K562 (cell line): ENCODE results near the gene SERTAD3. TPM values are rescaled to one million over a fixed set of nuclear protein-coding genes. Genes with fewer than 3 reads are reported as not detected.

Experiments used
- ATAC-seq: fragments of 200-7000 bp; cut with Tn5 transposase; 3 replicates; pipeline ENCODE4 v1.9.1; 2020; ENCODE audit warnings: moderate library complexity
- BruUV-seq: library from RNA; stranded (reverse); fragments of 400-500 nt; replicated peaks from 2 replicates; lab custom pipeline; 2021; lab: Mats Ljungman, UMichigan
- CTCF ChIA-PET: fragments of 300-600 bp; formaldehyde crosslinking; extraction: SDS; loops from one replicate; lab custom pipeline; 2021; ENCODE audit warnings: low intra/inter-chr PET ratio; lab: Yijun Ruan, JAX
- POLR2A ChIA-PET: fragments of 300-600, 350-650 bp; sonication (Branson Sonifier 250); formaldehyde crosslinking; extraction: SDS; loops from one replicate; lab custom pipeline; 2021; ENCODE audit warnings: antibody characterized with exemption, inconsistent platforms; lab: Yijun Ruan, JAX
- DNase-seq, 4 experiments: peaks; one replicate each; pipeline versions ENCODE4 v3.0.0 to v3.0.0-alpha.2; 2011 to 2018; ENCODE audit warnings: low spot score in 3 of 4, mixed read lengths in 3 of 4; ENCODE audit errors: extremely low read depth in 1 of 4
- FAIRE-seq: peaks from 2 replicates; lab custom pipeline; 2011; peaks lifted over from hg19 to GRCh38; lab: Jason Lieb, UNC
- H2AFZ ChIP-seq: 2 replicates; pipeline ENCODE4 v1.6.0; 2011; ENCODE audit warnings: low read depth, low read length, control low read depth, inconsistent platforms
- H3K27ac ChIP-seq: fragments of 200-600 bp; 3 replicates; pipeline ENCODE4 v1.8.0; 2011; ENCODE audit warnings: low read depth, mild to moderate bottlenecking, control low read depth, inconsistent platforms, low read length, moderate library complexity, mixed read lengths; ENCODE audit errors: extremely low read depth
- H3K27me3 ChIP-seq, 2 experiments: fragments of 300-600 bp in 1 of 2; 2 replicates in 1 of 2; 3 replicates in 1 of 2; pipeline versions ENCODE4 v1.6.0 to v1.8.0; 2011; ENCODE audit warnings: inconsistent platforms in 2 of 2, low read length in 2 of 2, mild to moderate bottlenecking in 1 of 2, mixed read lengths in 1 of 2, moderate library complexity in 1 of 2; ENCODE audit not compliant: control insufficient read depth in 2 of 2, insufficient read depth in 2 of 2
- H3K36me3 ChIP-seq: fragments of 300-600 bp; 3 replicates; pipeline ENCODE4 v1.8.0; 2011; ENCODE audit warnings: mild to moderate bottlenecking, low read length, inconsistent platforms; ENCODE audit not compliant: control insufficient read depth, insufficient read depth
- H3K4me1 ChIP-seq, 2 experiments: fragments of 200-600 bp in 1 of 2; replicated peaks in 1 of 2; 2 replicates in 1 of 2; 3 replicates in 1 of 2; pipeline versions ENCODE4 v1.5.1 to v1.8.0; 2011; ENCODE audit warnings: inconsistent platforms in 2 of 2, low read length in 2 of 2, mild to moderate bottlenecking in 1 of 2, mixed read lengths in 1 of 2, moderate library complexity in 1 of 2; ENCODE audit not compliant: control insufficient read depth in 2 of 2, insufficient read depth in 2 of 2
- H3K4me2 ChIP-seq: 2 replicates; pipeline ENCODE4 v1.6.1; 2011; ENCODE audit warnings: low read length, control low read depth, inconsistent platforms, mixed read lengths; ENCODE audit not compliant: insufficient read depth
- H3K4me3 ChIP-seq: fragments of 200-600 bp; sonication (generic), shearing (Covaris generic); 2 replicates; pipeline ENCODE4 v1.5.1; 2016; ENCODE audit warnings: control low read depth, inconsistent platforms
- H3K79me2 ChIP-seq: fragments of 200-600 bp; 3 replicates; pipeline ENCODE4 v1.8.0; 2011; ENCODE audit warnings: low read length, inconsistent platforms; ENCODE audit not compliant: control insufficient read depth, insufficient read depth
- H3K9ac ChIP-seq, 2 experiments: 2 replicates each; pipeline versions ENCODE4 v1.6.0 to v1.6.1; 2011; ENCODE audit warnings: low read depth in 2 of 2, low read length in 2 of 2, control low read depth in 1 of 2, inconsistent platforms in 1 of 2, mild to moderate bottlenecking in 1 of 2, mixed read lengths in 1 of 2; ENCODE audit not compliant: insufficient read depth in 1 of 2
- H3K9me1 ChIP-seq: one replicate; pipeline ENCODE4 v1.6.0; 2011; ENCODE audit warnings: inconsistent platforms, mild to moderate bottlenecking, low read length, moderate library complexity; ENCODE audit not compliant: control insufficient read depth, insufficient read depth
- H3K9me3 ChIP-seq: replicated peaks from 2 replicates; pipeline ENCODE4 v1.5.1; 2011; ENCODE audit warnings: low read depth, low read length, inconsistent platforms; ENCODE audit not compliant: control insufficient read depth, insufficient read depth
- H4K20me1 ChIP-seq: replicated peaks from 2 replicates; pipeline ENCODE4 v1.6.1; 2011; ENCODE audit warnings: low read length, inconsistent platforms, mixed read lengths; ENCODE audit not compliant: control insufficient read depth, insufficient read depth
- BHLHE40 ChIP-seq: IDR thresholded peaks from 2 replicates; pipeline ENCODE4 v1.6.1; 2011; ENCODE audit warnings: low read length, improper control_type of control experiment
- BRD4 ChIP-seq: fragments of 200-600 bp; sonication (generic); IDR thresholded peaks from 2 replicates; pipeline ENCODE4 v1.6.1; 2017; ENCODE audit warnings: inconsistent platforms
- CXXC5 ChIP-seq: fragments of 250-450 bp; sonication (Bioruptor Pico); IDR thresholded peaks from 2 replicates; pipeline ENCODE4 v1.8.0; 2022; ENCODE audit warnings: inconsistent platforms, mild to moderate bottlenecking, moderate library complexity
- HOXB6 ChIP-seq: fragments of 250-450 bp; sonication (Bioruptor Pico); IDR thresholded peaks from 2 replicates; pipeline ENCODE4 v1.5.1; 2022; ENCODE audit warnings: mild to moderate bottlenecking, borderline replicate concordance
- KLF13 ChIP-seq: fragments of 450-650 bp; IDR thresholded peaks from 2 replicates; pipeline ENCODE4 v1.6.1; 2016; ENCODE audit warnings: missing genetic modification characterization, low read depth, mild to moderate bottlenecking, missing compliant biosample characterization, moderate library complexity, borderline replicate concordance
- LCOR ChIP-seq: sonication (generic); formaldehyde crosslinking; IDR thresholded peaks from 2 replicates; pipeline ENCODE4 v1.8.0; 2022; ENCODE audit warnings: mild to moderate bottlenecking, missing genetic modification reagents
- MAX ChIP-seq: sonication (generic); formaldehyde crosslinking; IDR thresholded peaks from 2 replicates; pipeline ENCODE4 v1.9.0; 2022; ENCODE audit warnings: mild to moderate bottlenecking, missing genetic modification reagents
- NEUROD1 ChIP-seq: fragments of 150-350 bp; IDR thresholded peaks from 2 replicates; pipeline ENCODE4 v1.6.1; 2014; ENCODE audit warnings: borderline replicate concordance, low read length, low read depth; ENCODE audit not compliant: partially characterized antibody
- RBFOX2 ChIP-seq: fragments of 200-400 bp; formaldehyde crosslinking; IDR thresholded peaks from 2 replicates; pipeline ENCODE4 v1.6.1; 2017; ENCODE audit warnings: low read depth, mild to moderate bottlenecking, low read length, moderate library complexity
- RBM39 ChIP-seq: fragments of 200-400 bp; formaldehyde crosslinking; optimal IDR thresholded peaks from 2 replicates; pipeline ENCODE3; 2018; ENCODE audit warnings: low read depth, low read length
- SP1 ChIP-seq: sonication (generic); formaldehyde crosslinking; IDR thresholded peaks from 2 replicates; pipeline ENCODE4 v1.8.1; 2022; ENCODE audit warnings: mild to moderate bottlenecking, missing genetic modification reagents
- ZFX ChIP-seq: sonication (generic); formaldehyde crosslinking; IDR thresholded peaks from 2 replicates; pipeline ENCODE4 v1.8.0; 2022; ENCODE audit warnings: mild to moderate bottlenecking, missing genetic modification reagents, moderate library complexity
- WGBS: fragments of 100-300 bp; shearing (Covaris generic); methylation state at CpG from one replicate; pipeline ENCODE4 v1.1.6; 2016; ENCODE audit warnings: low coverage, mixed read lengths; ENCODE audit not compliant: insufficient coverage; ENCODE audit errors: missing lambda C conversion rate; 5-methylcytosine and 5-hydroxymethylcytosine counted together
- in situ Hi-C: fragments of 300-500 bp; cut with MboI; formaldehyde crosslinking; loops from 4 replicates; pipeline ENCODE4 v1.15.0; 2018; ENCODE audit warnings: inconsistent platforms, mixed read lengths
- intact Hi-C: fragments of 100-400 bp; cut with micrococcal nuclease; formaldehyde crosslinking; loops from 2 replicates; pipeline ENCODE4 v1.14.2; 2022
- polyA plus RNA-seq, 8 experiments: library from polyadenylated mRNA; depleted of rRNA in 4 of 8; stranded (reverse) in 5 of 8; unstranded in 3 of 8; fragments of >200 nt; fragmentation: Nextera tagmentation in 2 of 8; fragmentation: Illumina TruSeq in 1 of 8; extraction: Ambion mirVana in 2 of 8; extraction: Trizol in 1 of 8; gene quantifications; 2 replicates each; pipeline versions ENCODE4 v1.2.1 to v1.2.3, GENCODE V29; 2011 to 2014; ENCODE audit warnings: inconsistent platforms in 1 of 8, missing spikeins in 1 of 8
- total RNA-seq, 7 experiments: library from RNA; depleted of rRNA in 6 of 7; stranded (reverse); fragments of >200 nt in 6 of 7; fragmentation: Illumina TruSeq in 2 of 7; extraction: Trizol in 2 of 7; gene quantifications; 2 replicates each; pipeline versions ENCODE4 v1.2.1 to v1.2.3, GENCODE V29; 2011 to 2021; ENCODE audit warnings: low replicate concordance in 1 of 7
- TF ChIP-seq, protein P1 (sequence below): sonication (generic); formaldehyde crosslinking; IDR thresholded peaks from 2 replicates; pipeline ENCODE4 v1.8.1; 2022; ENCODE audit warnings: missing genetic modification reagents
- TF ChIP-seq, protein P2 (sequence below): sonication (generic); formaldehyde crosslinking; IDR thresholded peaks from 2 replicates; pipeline ENCODE4 v1.8.1; 2022; ENCODE audit warnings: missing genetic modification reagents
- TF ChIP-seq, protein P3 (sequence below): IDR thresholded peaks from 3 replicates; pipeline ENCODE4 v1.6.1; 2011; ENCODE audit warnings: borderline replicate concordance, mild to moderate bottlenecking, moderate library complexity; ENCODE audit not compliant: insufficient read length; ENCODE audit errors: extremely low read depth

Gene SERTAD3
- total and polyA plus RNA-seq, 9 of the 15 experiments (the other 6 are each of a cell fraction or from before 2014, with no cell fraction given), result 5.4 to 28.9 (median 17.5) TPM

- no TSS peak for BruUV-seq
- DNase-seq (peak; percentile 90 to 94 (median 92)), ATAC-seq (peak; percentile 93), FAIRE-seq (peak; percentile 94)
- POLR2A ChIA-PET, result no interaction called here
- CTCF ChIA-PET, result no interaction called here
- Histone ChIP-seq H3K4me1 (peaks cover 14 to 57% of the 10 kb centered on the region in 2 experiments), H3K9me3 (no peaks in the 10 kb centered on the region), H3K4me2 (peak overlapping the region; percentile 86), H3K9me1 (no peaks in the 10 kb centered on the region), H2AFZ (peak overlapping the region; percentile 96), H3K9ac (peak overlapping the region in 1 of 2 experiments; percentile 80; a peak in 2 of 4 replicates), H3K36me3 (no peaks in the 10 kb centered on the region), H4K20me1 (0 out of 2 replicates have a peak, but pooled peaks cover 5% of the 10 kb centered on the region), H3K4me3 (peak overlapping the region; percentile 19; the same call in 1 of the 2 replicates), H3K79me2 (no peaks in the 10 kb centered on the region), H3K27me3 (peaks cover 18 to 34% of the 10 kb centered on the region in 2 experiments), H3K27ac (no peak overlapping the region; the same call in 2 of the 3 replicates)
- intact Hi-C loops, result no loop called here
- WGBS, result 18% methylated on average over 47 of the region's 49 CpGs
- in situ Hi-C loops, result no loop called here
- TF ChIP-seq CXXC5 (CRISPR knock-in tag) (0 out of 2 replicates have a peak, but pooled peaks have one; percentile 23), NEUROD1 (peak; percentile 9), HOXB6 (CRISPR knock-in tag) (no peak), MAX (CRISPR knock-in tag) (peak; percentile 24; the same call in 1 of the 2 replicates), SP1 (peak; percentile 4; the same call in 1 of the 2 replicates), BRD4 (no peak), LCOR (CRISPR knock-in tag) (0 out of 2 replicates have a peak, but pooled peaks have one; percentile 33), KLF13 (tag) (no peak), RBM39 (no peak), BHLHE40 (0 out of 2 replicates have a peak, but pooled peaks have one; percentile 23), ZFX (peak; percentile 59), RBFOX2 (0 out of 2 replicates have a peak, but pooled peaks have one; percentile 18)
- TF ChIP-seq, protein P1, sequence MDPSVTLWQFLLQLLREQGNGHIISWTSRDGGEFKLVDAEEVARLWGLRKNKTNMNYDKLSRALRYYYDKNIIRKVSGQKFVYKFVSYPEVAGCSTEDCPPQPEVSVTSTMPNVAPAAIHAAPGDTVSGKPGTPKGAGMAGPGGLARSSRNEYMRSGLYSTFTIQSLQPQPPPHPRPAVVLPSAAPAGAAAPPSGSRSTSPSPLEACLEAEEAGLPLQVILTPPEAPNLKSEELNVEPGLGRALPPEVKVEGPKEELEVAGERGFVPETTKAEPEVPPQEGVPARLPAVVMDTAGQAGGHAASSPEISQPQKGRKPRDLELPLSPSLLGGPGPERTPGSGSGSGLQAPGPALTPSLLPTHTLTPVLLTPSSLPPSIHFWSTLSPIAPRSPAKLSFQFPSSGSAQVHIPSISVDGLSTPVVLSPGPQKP (CRISPR knock-in tag), result no peak
- TF ChIP-seq, protein P2, sequence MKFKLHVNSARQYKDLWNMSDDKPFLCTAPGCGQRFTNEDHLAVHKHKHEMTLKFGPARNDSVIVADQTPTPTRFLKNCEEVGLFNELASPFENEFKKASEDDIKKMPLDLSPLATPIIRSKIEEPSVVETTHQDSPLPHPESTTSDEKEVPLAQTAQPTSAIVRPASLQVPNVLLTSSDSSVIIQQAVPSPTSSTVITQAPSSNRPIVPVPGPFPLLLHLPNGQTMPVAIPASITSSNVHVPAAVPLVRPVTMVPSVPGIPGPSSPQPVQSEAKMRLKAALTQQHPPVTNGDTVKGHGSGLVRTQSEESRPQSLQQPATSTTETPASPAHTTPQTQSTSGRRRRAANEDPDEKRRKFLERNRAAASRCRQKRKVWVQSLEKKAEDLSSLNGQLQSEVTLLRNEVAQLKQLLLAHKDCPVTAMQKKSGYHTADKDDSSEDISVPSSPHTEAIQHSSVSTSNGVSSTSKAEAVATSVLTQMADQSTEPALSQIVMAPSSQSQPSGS (CRISPR knock-in tag), result 0 out of 2 replicates have a peak, but pooled peaks have one; percentile 23
- TF ChIP-seq, protein P3, sequence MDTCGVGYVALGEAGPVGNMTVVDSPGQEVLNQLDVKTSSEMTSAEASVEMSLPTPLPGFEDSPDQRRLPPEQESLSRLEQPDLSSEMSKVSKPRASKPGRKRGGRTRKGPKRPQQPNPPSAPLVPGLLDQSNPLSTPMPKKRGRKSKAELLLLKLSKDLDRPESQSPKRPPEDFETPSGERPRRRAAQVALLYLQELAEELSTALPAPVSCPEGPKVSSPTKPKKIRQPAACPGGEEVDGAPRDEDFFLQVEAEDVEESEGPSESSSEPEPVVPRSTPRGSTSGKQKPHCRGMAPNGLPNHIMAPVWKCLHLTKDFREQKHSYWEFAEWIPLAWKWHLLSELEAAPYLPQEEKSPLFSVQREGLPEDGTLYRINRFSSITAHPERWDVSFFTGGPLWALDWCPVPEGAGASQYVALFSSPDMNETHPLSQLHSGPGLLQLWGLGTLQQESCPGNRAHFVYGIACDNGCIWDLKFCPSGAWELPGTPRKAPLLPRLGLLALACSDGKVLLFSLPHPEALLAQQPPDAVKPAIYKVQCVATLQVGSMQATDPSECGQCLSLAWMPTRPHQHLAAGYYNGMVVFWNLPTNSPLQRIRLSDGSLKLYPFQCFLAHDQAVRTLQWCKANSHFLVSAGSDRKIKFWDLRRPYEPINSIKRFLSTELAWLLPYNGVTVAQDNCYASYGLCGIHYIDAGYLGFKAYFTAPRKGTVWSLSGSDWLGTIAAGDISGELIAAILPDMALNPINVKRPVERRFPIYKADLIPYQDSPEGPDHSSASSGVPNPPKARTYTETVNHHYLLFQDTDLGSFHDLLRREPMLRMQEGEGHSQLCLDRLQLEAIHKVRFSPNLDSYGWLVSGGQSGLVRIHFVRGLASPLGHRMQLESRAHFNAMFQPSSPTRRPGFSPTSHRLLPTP, result no peak
These were observed 45.6 kb downstream of the SERTAD3 start for GRCh38 chr19:40398417-40399131.
